ENCODE data around the gene TESMIN.

TESMIN gene

GRCh38 chr11:68683536-68684384 is 67.6 kb downstream of the TESMIN start:
- Histone ChIP-seq H2AFZ (ENCODE audit: low read depth, low read length) (no peak overlapping the region), H3K4me1 (ENCODE audit: insufficient read depth, low read length) (no peaks in the 10 kb centered on the region), H3K4me3 (ENCODE audit: low read length) (no peak overlapping the region), H3K36me3 (ENCODE audit: insufficient read depth, low read length) (no peaks in the 10 kb centered on the region), H3K9me3 (ENCODE audit: low read length) (peaks cover 3% of the 10 kb centered on the region), H3K27me3 (ENCODE audit: insufficient read depth, low read length) (peaks cover 67% of the 10 kb centered on the region)

GRCh38 chr11:68683121-68683520 is 68.2 kb downstream of the TESMIN start:
- peaks cover 64% of the 10 kb centered on the region for H3K27me3 ChIP-seq (ENCODE audit: insufficient read depth, low read length)
- no peaks in the 10 kb centered on the region for H3K4me1 ChIP-seq (ENCODE audit: insufficient read depth, low read length)
- peaks cover 3% of the 10 kb centered on the region for H3K9me3 ChIP-seq (ENCODE audit: low read length)
- H3K4me3 ChIP-seq (ENCODE audit: low read length), result no peak overlapping the region
- no peak overlapping the region for H2AFZ ChIP-seq (ENCODE audit: low read depth, low read length)
- H3K36me3 ChIP-seq (ENCODE audit: insufficient read depth, low read length), result no peaks in the 10 kb centered on the region

- H2AFZ ChIP-seq (ENCODE audit: low read depth, low read length), result no peak overlapping the region
- no peak overlapping the region for H3K4me3 ChIP-seq (ENCODE audit: low read length)
- H3K4me1 ChIP-seq (ENCODE audit: insufficient read depth, low read length), result no peaks in the 10 kb centered on the region
- peaks cover 3% of the 10 kb centered on the region for H3K9me3 ChIP-seq (ENCODE audit: low read length)
- H3K36me3 ChIP-seq (ENCODE audit: insufficient read depth, low read length), result no peaks in the 10 kb centered on the region
- peaks cover 59% of the 10 kb centered on the region for H3K27me3 ChIP-seq (ENCODE audit: insufficient read depth, low read length)
Observed at GRCh38 chr11:68682531-68682961, 68.8 kb downstream of the TESMIN start.

- Histone ChIP-seq H2AFZ (ENCODE audit: low read depth, low read length) (no peak overlapping the region), H3K36me3 (ENCODE audit: insufficient read depth, low read length) (no peaks in the 10 kb centered on the region), H3K9me3 (ENCODE audit: low read length) (peaks cover 3% of the 10 kb centered on the region), H3K27me3 (ENCODE audit: insufficient read depth, low read length) (peaks cover 40% of the 10 kb centered on the region), H3K4me1 (ENCODE audit: insufficient read depth, low read length) (no peaks in the 10 kb centered on the region), H3K4me3 (ENCODE audit: low read length) (no peak overlapping the region)
Observed at GRCh38 chr11:68680541-68681231, 70.6 kb downstream of the TESMIN start.

- Histone ChIP-seq H3K4me3 (ENCODE audit: low read length) (no peak overlapping the region), H3K4me1 (ENCODE audit: insufficient read depth, low read length) (no peaks in the 10 kb centered on the region), H3K9me3 (ENCODE audit: low read length) (peaks cover 3% of the 10 kb centered on the region), H3K36me3 (ENCODE audit: insufficient read depth, low read length) (no peaks in the 10 kb centered on the region), H3K27me3 (ENCODE audit: insufficient read depth, low read length) (peaks cover 14% of the 10 kb centered on the region), H2AFZ (ENCODE audit: low read depth, low read length) (no peak overlapping the region)
Observed at GRCh38 chr11:68678031-68678441, 73.3 kb downstream of the TESMIN start.

GRCh38 chr11:68677432-68677831 is 73.9 kb downstream of the TESMIN start:
- Histone ChIP-seq H3K4me3 (ENCODE audit: low read length) (no peak overlapping the region), H2AFZ (ENCODE audit: low read depth, low read length) (no peak overlapping the region), H3K4me1 (ENCODE audit: insufficient read depth, low read length) (no peaks in the 10 kb centered on the region), H3K9me3 (ENCODE audit: low read length) (peaks cover 3% of the 10 kb centered on the region), H3K36me3 (ENCODE audit: insufficient read depth, low read length) (no peaks in the 10 kb centered on the region), H3K27me3 (ENCODE audit: insufficient read depth, low read length) (peaks cover 8% of the 10 kb centered on the region)

GRCh38 chr11:68674461-68674860 is 76.9 kb downstream of the TESMIN start:
- H3K4me3 ChIP-seq (ENCODE audit: low read length), result no peak overlapping the region
- H3K9me3 ChIP-seq (ENCODE audit: low read length), result peaks cover 5% of the 10 kb centered on the region
- no peaks in the 10 kb centered on the region for H3K27me3 ChIP-seq (ENCODE audit: insufficient read depth, low read length)
- no peaks in the 10 kb centered on the region for H3K4me1 ChIP-seq (ENCODE audit: insufficient read depth, low read length)
- no peaks in the 10 kb centered on the region for H3K36me3 ChIP-seq (ENCODE audit: insufficient read depth, low read length)
- no peak overlapping the region for H2AFZ ChIP-seq (ENCODE audit: low read depth, low read length)

GRCh38 chr11:68673991-68674390 is 77.3 kb downstream of the TESMIN start:
- H3K36me3 ChIP-seq (ENCODE audit: insufficient read depth, low read length), result no peaks in the 10 kb centered on the region
- H3K4me3 ChIP-seq (ENCODE audit: low read length), result no peak overlapping the region
- H3K27me3 ChIP-seq (ENCODE audit: insufficient read depth, low read length), result no peaks in the 10 kb centered on the region
- H3K4me1 ChIP-seq (ENCODE audit: insufficient read depth, low read length), result no peaks in the 10 kb centered on the region
- H3K9me3 ChIP-seq (ENCODE audit: low read length), result peaks cover 5% of the 10 kb centered on the region
- H2AFZ ChIP-seq (ENCODE audit: low read depth, low read length), result no peak overlapping the region

GRCh38 chr11:68673306-68673945 is 77.9 kb downstream of the TESMIN start:
- H3K9me3 ChIP-seq (ENCODE audit: low read length), result peaks cover 5% of the 10 kb centered on the region
- H2AFZ ChIP-seq (ENCODE audit: low read depth, low read length), result no peak overlapping the region
- no peaks in the 10 kb centered on the region for H3K4me1 ChIP-seq (ENCODE audit: insufficient read depth, low read length)
- H3K36me3 ChIP-seq (ENCODE audit: insufficient read depth, low read length), result no peaks in the 10 kb centered on the region
- H3K27me3 ChIP-seq (ENCODE audit: insufficient read depth, low read length), result no peaks in the 10 kb centered on the region
- no peak overlapping the region for H3K4me3 ChIP-seq (ENCODE audit: low read length)

- H3K4me1 ChIP-seq (ENCODE audit: insufficient read depth, low read length), result no peaks in the 10 kb centered on the region
- H3K27me3 ChIP-seq (ENCODE audit: insufficient read depth, low read length), result no peaks in the 10 kb centered on the region
- H3K4me3 ChIP-seq (ENCODE audit: low read length), result no peak overlapping the region
- H3K9me3 ChIP-seq (ENCODE audit: low read length), result peaks cover 5% of the 10 kb centered on the region
- H3K36me3 ChIP-seq (ENCODE audit: insufficient read depth, low read length), result no peaks in the 10 kb centered on the region
- no peak overlapping the region for H2AFZ ChIP-seq (ENCODE audit: low read depth, low read length)
Observed at GRCh38 chr11:68670208-68670992, 80.9 kb downstream of the TESMIN start.

- Histone ChIP-seq H3K4me1 (ENCODE audit: insufficient read depth, low read length) (no peaks in the 10 kb centered on the region), H3K27me3 (ENCODE audit: insufficient read depth, low read length) (no peaks in the 10 kb centered on the region), H3K36me3 (ENCODE audit: insufficient read depth, low read length) (no peaks in the 10 kb centered on the region), H2AFZ (ENCODE audit: low read depth, low read length) (no peak overlapping the region), H3K9me3 (ENCODE audit: low read length) (peaks cover 5% of the 10 kb centered on the region), H3K4me3 (ENCODE audit: low read length) (no peak overlapping the region)
Observed at GRCh38 chr11:68669301-68670090, 81.8 kb downstream of the TESMIN start.
